ENCODE measurements around the gene TSPAN9. TPM values are rescaled to one million over a fixed set of nuclear protein-coding genes. Genes with fewer than 3 reads are reported as not detected.

Gene TSPAN9
- total and polyA plus RNA-seq, 2 donors from 2014 or later, result 62.4 to 81.6 TPM

GRCh38 chr12:3216097-3216496 is 138.9 kb downstream of the TSPAN9 start:
- no peak for FAIRE-seq
- Histone ChIP-seq H3K9ac (ENCODE audit: low read length in 3 of 3) (no peak overlapping the region), H3K27me3 (ENCODE audit: control insufficient read depth, insufficient read depth, low read length) (no peaks in the 10 kb centered on the region), H3K4me3 (ENCODE audit: low read length in 3 of 3) (no peak overlapping the region), H3K9me3 (ENCODE audit: control insufficient read depth in 2 of 3, insufficient read depth in 1 of 3, low read length in 3 of 3) (no peaks in the 10 kb centered on the region), H3K27ac (ENCODE audit: low read depth in 2 of 2, low read length in 2 of 2) (no peak overlapping the region), H3K4me1 (ENCODE audit: control insufficient read depth in 2 of 3, insufficient read depth in 2 of 3, low read depth in 1 of 3, low read length in 3 of 3) (peaks cover 0 to 16% (median 16%) of the 10 kb centered on the region in 3 donors), H3K36me3 (ENCODE audit: control insufficient read depth in 2 of 3, insufficient read depth in 3 of 3, low read length in 3 of 3) (peaks cover 0 to 12% (median 0%) of the 10 kb centered on the region in 3 donors)
- TF ChIP-seq CTCF (IDR thresholded peaks at IDR 0.05; ENCODE audit: borderline replicate concordance, extremely low read depth, insufficient read depth), result no peak
- intact Hi-C loops (cut with DNase I), result no loop called here
- no peak for DNase-seq

- no peaks in the 10 kb centered on the region for H3K9me3 ChIP-seq (ENCODE audit: control insufficient read depth in 2 of 3, insufficient read depth in 1 of 3, low read length in 3 of 3)
- peaks cover 0 to 16% (median 16%) of the 10 kb centered on the region in 3 donors for H3K4me1 ChIP-seq (ENCODE audit: control insufficient read depth in 2 of 3, insufficient read depth in 2 of 3, low read depth in 1 of 3, low read length in 3 of 3)
- DNase-seq, result no peak
- FAIRE-seq, result no peak
- no peak overlapping the region for H3K9ac ChIP-seq (ENCODE audit: low read length in 3 of 3)
- TF ChIP-seq CTCF (IDR thresholded peaks at IDR 0.05; ENCODE audit: borderline replicate concordance, extremely low read depth, insufficient read depth), result no peak
- peaks cover 0 to 12% (median 0%) of the 10 kb centered on the region in 3 donors for H3K36me3 ChIP-seq (ENCODE audit: control insufficient read depth in 2 of 3, insufficient read depth in 3 of 3, low read length in 3 of 3)
- H3K27ac ChIP-seq (ENCODE audit: low read depth in 2 of 2, low read length in 2 of 2), result no peak overlapping the region
- no peak overlapping the region for H3K4me3 ChIP-seq (ENCODE audit: low read length in 3 of 3)
- no peaks in the 10 kb centered on the region for H3K27me3 ChIP-seq (ENCODE audit: control insufficient read depth, insufficient read depth, low read length)
- intact Hi-C loops (cut with DNase I), result no loop called here
Measured at GRCh38 chr12:3216726-3217682, 139.8 kb downstream of the TSPAN9 start.

- Histone ChIP-seq H3K27me3 (ENCODE audit: control insufficient read depth, insufficient read depth, low read length) (no peaks in the 10 kb centered on the region), H3K4me3 (ENCODE audit: low read length in 3 of 3) (no peak overlapping the region), H3K9ac (ENCODE audit: low read length in 3 of 3) (no peak overlapping the region), H3K27ac (ENCODE audit: low read depth in 2 of 2, low read length in 2 of 2) (no peak overlapping the region), H3K9me3 (ENCODE audit: control insufficient read depth in 2 of 3, insufficient read depth in 1 of 3, low read length in 3 of 3) (no peaks in the 10 kb centered on the region), H3K36me3 (ENCODE audit: control insufficient read depth in 2 of 3, insufficient read depth in 3 of 3, low read length in 3 of 3) (peaks cover 0 to 12% (median 2%) of the 10 kb centered on the region in 3 donors), H3K4me1 (ENCODE audit: control insufficient read depth in 2 of 3, insufficient read depth in 2 of 3, low read depth in 1 of 3, low read length in 3 of 3) (peaks cover 0 to 16% (median 16%) of the 10 kb centered on the region in 3 donors)
- intact Hi-C loops (cut with DNase I), result no loop called here
- FAIRE-seq, result no peak
- no peak for TF ChIP-seq CTCF (IDR thresholded peaks at IDR 0.05; ENCODE audit: borderline replicate concordance, extremely low read depth, insufficient read depth)
- no peak for DNase-seq
Measured at GRCh38 chr12:3217683-3218079, 140.5 kb downstream of the TSPAN9 start.
